Umbilical cord (tissue), 2 donors: ENCODE results near the gene ENTPD8. TPM values are rescaled to one million over a fixed set of nuclear protein-coding genes. Genes with fewer than 3 reads are reported as not detected.

ENCODE experiments used
- DNase-seq: peaks from one replicate; pipeline ENCODE4 v3.0.0-alpha.2; 2015; ENCODE audit warnings: low spot score
- total RNA-seq: library from RNA; depleted of rRNA; stranded (reverse); fragments of >200 nt; gene quantifications from one replicate; pipeline ENCODE4 v1.2.3, GENCODE V29; 2014; ENCODE audit warnings: low replicate concordance; ENCODE audit not compliant: insufficient read depth

Gene ENTPD8
- total RNA-seq, 1 donor from 2014 or later, result not detected

DNA sequence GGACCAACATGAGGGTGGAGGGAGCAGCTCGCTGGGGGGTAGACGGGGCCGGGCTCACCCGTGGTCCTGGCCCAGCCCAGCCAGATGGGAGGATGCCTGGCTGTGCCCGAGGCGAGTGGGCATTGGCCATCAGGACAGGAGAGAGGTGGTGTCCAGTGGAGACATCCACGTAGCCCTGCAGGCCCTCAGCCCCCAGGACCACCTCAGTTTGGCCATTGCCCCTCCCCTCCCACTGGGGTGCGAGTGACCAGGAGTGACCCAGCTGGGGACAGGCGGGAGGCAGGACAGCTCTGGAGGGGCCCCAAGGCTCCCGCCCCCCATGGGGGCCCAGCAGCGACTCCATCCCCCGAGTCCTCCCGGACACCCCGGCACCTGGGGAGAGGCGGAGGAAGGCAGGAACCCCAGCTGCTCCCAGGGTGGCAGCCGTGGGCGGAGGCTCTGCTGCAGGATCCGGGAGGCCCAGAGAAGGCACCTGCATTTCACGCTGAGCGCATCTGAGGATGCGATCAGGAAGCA is 9.7 kb downstream of the ENTPD8 start:
- DNase-seq, result no peak

- no peak for DNase-seq
Observed at GRCh38 chr9:137430723-137431415, 10.3 kb downstream of the ENTPD8 start.

GRCh38 chr9:137429974-137430722 is 11.0 kb downstream of the ENTPD8 start:
- DNase-seq, result no peak

DNA sequence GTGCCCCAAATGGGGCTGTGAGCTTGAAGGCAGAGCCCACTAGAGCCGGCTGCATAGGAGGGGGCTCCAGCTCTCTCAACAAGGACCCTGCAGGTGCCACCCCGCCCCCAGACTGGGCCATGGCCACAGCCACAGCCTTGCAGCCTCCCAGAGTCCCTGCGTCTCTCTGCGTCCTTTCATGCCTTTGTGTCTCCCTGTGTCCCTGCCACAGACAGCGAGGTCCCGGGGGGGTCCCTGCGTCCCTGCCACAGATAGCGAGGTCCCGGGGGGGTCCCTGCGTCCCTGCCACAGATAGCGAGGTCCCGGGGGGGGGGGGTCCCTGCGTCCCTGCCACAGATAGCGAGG is 11.6 kb downstream of the ENTPD8 start:
- DNase-seq, result no peak

DNA sequence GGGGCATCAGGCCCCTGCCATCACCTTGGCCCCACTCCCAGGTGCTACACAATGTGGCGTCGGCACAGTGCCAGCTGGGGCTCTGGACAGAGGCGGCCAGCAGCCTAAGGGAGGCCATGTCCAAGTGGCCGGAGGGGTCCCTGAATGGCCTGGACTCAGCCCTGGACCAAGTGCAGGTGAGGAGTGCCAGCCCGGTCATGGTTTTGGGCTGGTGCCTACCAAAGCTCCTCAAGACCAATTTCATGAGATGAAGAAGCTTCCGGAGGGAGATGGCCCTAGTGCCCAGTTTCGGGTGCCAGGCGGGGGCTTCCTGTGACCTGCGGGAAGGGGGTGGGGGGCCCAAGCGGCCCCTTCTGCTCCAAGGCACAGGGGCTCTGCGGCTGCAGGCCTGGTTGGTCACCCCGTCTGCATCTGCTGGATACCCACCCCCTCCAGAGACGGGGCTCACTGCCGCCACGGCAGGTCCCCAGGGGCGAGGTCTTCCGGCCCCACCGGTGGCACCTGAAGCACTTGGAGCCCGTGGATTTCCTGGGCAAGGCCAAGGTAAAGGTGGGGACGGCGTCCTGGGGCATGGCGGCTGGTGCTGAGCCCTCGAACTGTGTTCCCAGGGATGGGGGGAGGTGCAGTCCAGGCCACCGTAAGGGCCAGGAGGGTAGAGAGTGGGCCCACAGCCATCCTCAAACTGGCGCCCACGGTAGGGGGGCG is 12.2 kb downstream of the ENTPD8 start:
- DNase-seq, result no peak

DNA sequence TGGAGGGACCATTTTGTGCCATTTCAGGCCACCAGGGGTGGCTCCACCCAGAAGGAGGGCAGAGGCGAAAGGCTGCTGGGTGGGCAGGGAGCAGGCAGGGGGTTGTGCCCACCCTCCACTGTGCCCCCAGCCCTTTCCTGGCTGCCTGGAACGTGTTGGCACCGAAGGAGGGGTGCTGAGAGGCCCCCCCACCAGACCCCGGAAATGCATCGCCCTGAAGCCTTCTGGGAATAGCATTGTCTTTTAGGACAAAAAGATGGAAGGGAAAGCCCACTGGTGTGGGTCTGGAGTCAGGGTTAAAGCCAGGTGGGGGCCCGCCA is 12.9 kb downstream of the ENTPD8 start:
- DNase-seq, result no peak

GRCh38 chr9:137427454-137428310 is 13.5 kb downstream of the ENTPD8 start:
- no peak for DNase-seq

DNA sequence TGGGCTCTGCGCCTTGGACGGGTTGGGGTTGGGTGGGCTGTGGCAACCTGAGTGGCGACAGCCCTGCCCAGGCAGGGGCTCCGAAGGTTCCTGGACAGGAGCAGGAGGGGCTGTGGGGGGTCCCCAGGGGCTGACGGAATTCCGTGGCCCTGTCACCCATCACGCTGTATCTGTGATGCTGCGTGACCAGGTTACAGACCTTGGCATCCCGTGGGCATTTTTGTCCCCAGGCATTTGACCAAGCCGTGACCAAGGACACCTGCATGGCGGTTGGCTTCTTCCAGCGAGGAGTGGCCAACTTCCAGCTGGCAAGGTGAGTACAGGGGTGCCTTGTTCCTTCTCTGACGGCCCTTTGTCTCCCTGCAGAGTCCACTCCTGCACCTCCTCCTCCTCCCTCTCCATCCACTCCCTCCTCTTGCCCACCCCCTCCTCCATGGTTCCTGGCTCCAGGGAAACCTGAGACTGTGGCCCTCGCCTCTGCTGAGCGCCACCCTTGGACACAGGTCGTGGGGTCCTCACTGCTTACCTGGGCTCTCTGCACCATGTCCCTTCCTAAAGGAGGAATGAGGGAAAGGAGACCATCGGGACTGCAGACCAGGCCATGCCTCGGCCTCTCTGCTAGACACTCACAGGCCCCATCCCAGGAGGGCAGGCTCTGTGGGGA is 15.0 kb downstream of the ENTPD8 start:
- no peak for DNase-seq

DNA sequence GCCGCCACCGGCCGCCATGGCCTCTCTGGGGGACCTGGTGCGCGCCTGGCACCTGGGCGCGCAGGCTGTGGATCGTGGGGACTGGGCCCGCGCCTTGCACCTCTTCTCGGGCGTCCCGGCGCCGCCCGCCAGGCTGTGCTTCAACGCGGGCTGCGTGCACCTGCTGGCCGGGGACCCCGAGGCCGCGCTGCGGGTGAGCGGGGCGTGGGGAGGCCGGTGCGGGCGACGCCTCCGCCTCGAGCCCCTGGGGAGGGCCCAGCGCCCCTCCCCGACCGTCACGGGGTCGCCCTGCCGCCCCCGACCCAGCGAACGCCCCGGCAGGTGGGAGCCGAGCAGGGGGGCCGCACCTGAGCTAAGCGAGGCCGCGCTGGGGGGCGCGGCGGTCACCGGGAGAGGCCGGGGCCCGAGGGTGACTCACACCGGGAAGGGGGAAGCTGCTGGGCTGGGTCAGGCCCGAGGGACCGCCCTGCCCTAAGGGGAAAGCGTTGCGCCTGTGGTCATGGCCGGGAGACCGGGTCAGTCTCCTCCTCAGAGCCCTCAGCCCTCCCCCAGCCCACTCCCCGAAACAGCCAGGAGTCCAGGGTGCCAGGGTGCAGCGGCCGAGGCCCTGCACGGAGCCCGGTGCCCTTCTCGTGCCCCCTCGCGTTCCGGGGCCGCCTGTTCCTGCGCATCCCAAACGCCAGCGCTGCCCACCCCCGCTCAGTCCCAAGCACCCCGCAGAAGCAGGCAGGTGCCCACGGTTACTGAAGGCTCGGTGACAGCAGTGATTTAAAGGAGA is 17.5 kb downstream of the ENTPD8 start:
- peak; percentile 24 for DNase-seq

GRCh38 chr9:137422604-137423513 is 18.3 kb downstream of the ENTPD8 start, which contains the start of the genes EXD3 and NOXA1:
Gene EXD3 (minus strand): TSS chr9:137423162. CDS start chr9:137395357, 27,805 bp downstream.
Gene NOXA1 (plus strand): TSS chr9:137423393. CDS start chr9:137423530, 137 bp downstream.
- peak; percentile 91 for DNase-seq

- DNase-seq, result no peak
Observed at GRCh38 chr9:137421838-137422603, 19.1 kb downstream of the ENTPD8 start.

GRCh38 chr9:137417161-137418021 is 23.8 kb downstream of the ENTPD8 start:
- no peak for DNase-seq

DNA sequence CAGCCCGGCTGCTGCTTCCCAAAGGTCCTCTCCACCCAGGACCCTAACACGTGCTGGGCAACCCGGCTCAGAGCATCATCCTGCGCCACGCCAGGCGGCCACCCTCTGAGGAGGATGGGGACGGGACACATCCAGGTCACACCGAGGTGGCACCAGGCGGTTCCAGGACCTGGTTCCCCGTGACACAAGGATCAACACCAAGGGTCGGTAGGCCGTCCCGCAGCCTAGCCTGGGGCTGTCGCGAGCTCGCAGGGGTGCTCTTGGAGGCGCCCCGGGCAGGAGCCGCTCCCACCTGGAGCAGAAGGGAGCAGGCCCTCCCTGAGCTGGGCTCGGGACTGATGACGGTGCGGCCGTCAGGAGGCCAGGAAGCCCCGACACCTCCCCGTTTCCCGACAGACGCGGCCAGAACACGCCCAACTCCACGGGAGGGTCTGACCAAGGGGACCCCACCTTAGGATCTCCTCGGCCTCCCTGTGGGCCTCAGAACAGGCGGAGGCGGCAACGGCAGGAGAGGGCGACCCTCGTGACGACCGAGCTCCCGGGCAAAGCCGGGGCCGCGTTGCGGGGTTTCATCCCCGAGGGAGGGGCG is 24.5 kb downstream of the ENTPD8 start:
- DNase-seq, result no peak

GRCh38 chr9:137416006-137416562 is 25.1 kb downstream of the ENTPD8 start:
- no peak for DNase-seq

GRCh38 chr9:137415451-137415850 is 25.7 kb downstream of the ENTPD8 start:
- DNase-seq, result no peak

DNA sequence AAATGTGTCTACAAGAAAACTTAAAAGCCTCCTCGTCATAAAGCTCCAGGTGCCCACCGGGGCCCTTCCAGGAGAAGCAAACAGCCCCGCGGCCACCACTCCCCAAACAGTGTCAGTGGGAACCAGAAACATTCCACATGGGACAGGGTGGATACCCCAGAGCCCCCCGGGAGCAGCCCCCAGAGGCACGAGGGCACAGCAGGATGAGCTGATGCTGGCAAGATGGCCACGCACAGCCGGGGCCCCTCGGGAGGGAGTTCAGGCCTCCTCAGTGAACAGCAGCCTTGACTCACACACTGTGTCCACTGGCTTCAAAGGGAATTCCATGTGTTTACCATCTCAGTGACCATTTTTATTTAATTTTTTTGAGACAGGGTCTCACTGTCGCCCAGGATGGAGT is 28.7 kb downstream of the ENTPD8 start:
- no peak for DNase-seq
